DMS79 treated with DMSO at 0.1 percent for 48 hours (cell line): ENCODE data around the gene STK24.

Experiments used
- DNase-seq: peaks from one replicate; lab custom pipeline; 2025; lab: John Stamatoyannopoulos, UW

Gene STK24

GRCh38 chr13:98509271-98510155 is 67.4 kb downstream of the STK24 start:
- DNase-seq: no peak

- DNase-seq: no peak
These were observed 68.2 kb downstream of the STK24 start for GRCh38 chr13:98508685-98509084.

- no peak for DNase-seq
These were observed 68.6 kb downstream of the STK24 start for GRCh38 chr13:98508280-98508679.

DNA sequence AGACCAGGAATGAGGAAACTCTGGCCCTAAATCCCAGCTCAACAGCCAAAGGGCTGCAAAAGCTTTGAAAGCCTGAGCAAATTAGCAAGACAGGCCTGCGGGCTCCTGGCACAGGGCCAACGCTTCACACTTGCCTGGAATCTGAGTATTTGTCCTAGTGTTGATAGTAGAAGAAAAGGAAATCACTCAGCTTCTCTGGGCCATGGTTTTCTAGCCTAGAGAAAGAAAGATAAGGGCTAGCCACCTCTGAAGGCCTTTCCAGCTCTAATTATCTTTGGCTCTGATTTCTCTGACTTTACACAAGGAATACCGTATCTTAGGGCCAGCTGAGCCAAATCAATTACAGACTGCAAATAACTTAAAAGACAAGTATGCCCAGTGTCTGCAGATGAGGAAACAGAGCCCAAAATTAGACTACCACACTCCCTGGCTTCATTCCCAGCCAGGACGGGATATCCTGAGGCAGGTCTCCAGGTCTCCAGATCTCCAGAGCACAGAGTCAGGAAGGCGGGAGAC is 69.6 kb downstream of the STK24 start:
- peak; percentile 96 for DNase-seq

DNA sequence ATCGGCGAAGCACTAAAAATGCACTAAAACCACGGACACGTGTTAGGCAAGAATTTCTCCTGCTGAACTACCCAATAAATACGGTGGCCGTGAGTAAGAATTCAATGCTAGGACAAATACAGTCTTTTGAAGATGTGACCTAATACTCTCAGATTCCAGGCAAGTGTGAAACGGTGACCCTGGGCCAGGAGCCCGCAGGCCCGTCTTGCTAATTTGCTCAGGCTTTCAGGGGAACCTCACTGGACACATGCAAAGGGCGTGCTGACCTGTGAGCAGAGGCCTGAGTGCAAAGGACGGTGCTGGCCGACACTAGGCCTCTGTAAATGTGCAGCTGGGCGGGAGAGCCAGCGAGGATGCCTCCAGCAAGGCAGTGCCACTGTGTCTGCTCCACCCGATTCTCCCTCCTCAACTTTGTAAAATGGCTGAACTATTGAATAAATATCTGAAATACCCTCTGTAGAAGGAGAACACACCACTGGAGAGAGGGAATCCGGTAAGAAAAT is 70.1 kb downstream of the STK24 start:
- no peak for DNase-seq

DNA sequence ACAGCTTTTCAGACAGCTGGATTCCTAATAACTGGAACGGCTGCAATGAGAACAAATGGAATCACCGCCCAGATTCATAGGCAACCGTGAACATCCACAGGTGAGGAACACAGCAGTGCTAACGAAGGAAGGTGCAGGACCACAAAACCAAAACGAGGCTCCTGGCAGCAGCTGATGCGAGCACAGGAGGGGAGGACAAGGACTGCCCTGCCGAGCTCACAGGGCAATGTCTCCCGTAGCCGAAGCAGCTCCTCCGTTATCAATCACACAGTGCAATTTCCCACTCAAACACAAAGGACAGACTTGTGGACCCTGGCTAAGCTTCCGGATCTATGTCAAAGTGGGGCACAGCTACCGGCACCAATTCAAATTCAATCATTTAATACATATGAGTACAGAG is 70.6 kb downstream of the STK24 start:
- no peak for DNase-seq

DNA sequence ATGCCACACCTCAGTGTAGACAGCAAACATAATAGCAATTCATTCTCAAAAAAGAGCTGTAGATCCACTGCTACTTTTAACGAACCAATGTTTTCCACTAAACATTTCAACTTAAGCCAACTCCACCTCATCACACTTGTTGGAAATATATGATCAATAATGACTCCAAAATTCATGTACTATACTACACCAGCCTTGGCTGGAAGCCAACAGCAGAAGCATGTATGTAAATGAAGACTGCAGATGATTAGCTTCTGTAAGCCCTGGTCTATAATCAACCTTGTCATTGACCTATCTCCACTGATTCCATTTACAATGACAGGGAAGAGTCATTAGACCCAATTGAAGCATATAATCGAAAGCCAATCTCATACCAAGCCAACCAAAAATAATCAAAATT is 71.7 kb downstream of the STK24 start:
- DNase-seq: no peak

GRCh38 chr13:98504371-98504963 is 72.4 kb downstream of the STK24 start:
- no peak for DNase-seq

GRCh38 chr13:98504029-98504351 is 72.9 kb downstream of the STK24 start:
- no peak for DNase-seq

GRCh38 chr13:98503175-98504028 is 73.5 kb downstream of the STK24 start:
- DNase-seq: no peak

- DNase-seq: no peak
These were observed 75.9 kb downstream of the STK24 start for GRCh38 chr13:98500963-98501421.

DNA sequence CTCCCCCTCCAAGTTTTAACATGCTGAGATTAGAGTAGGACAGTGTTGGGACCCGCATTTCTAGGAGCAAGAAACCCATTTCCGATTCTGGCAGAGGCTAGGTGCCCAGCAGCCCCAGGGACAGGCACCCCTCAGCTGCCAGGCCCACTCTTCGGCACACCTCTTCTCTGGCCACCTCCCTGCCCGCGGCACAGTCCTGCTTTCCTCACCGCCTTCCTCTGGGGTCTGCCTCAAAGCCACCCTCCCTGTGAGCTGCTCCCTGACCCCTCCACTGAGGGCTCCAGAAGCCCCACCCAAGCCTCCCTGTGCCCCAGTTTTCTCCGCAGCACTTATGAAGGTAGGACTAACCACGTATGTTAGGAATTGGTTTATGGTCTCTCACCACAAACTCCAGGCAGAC is 79.9 kb downstream of the STK24 start:
- no peak for DNase-seq

- no peak for DNase-seq
These were observed 80.5 kb downstream of the STK24 start for GRCh38 chr13:98496479-98496791.

DNA sequence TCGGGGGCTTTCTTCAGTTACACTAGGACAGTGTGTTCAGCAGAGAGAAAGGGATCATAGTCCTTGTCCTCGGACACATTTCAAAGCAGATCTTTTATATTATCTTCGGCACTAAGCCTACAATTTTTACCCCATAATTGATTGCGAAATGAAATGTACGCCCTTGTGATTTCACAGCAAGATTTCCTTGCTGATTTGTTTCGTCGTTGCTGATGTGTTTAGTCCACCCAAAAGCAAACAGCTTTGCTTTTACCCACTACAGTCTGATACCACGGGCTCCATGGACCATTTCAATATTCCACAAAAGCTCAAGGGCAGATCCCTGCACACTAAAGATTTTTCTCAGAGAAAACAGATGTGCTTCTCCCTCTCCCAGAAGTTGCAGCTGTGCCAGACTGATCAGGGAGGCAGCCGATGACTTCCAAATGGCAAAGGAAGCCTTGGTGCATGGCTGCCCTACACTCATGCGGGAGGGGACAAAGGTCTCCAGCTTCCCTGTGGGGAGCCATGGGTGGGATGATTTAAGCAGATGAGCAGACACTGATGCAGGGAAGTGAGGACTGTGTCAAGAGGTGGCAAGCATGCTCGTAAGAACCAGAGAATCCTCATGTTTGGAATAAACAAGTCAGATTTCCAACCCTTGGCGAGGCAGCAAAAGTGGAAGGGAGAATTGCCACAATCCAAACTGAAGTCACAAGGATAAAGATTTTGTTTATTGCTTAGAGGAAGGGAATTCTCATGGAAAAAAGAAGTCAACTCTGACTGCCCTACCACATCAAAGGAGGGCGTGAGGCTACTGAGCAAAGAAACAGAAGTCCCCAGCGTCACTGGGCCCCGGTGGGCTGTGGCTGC is 81.1 kb downstream of the STK24 start:
- no peak for DNase-seq

DNA sequence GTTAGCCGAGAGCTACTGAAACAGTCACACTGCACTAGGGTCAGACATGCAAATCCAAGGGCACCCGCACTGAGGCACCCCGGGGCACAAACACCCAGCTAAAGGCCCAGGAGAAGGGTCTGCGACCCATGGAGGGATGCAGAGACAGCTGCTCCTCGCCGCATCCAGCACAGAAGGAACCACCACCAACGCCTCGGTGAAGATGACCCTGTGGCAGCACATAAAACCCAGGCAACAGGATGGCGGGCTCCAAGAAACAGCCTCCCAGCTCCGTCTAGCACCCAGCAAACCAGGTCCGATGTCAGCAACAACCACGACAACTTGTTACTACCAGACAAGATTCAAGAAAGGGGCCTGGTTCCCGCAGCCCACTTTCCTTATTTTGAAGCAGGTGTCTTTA is 82.1 kb downstream of the STK24 start:
- no peak for DNase-seq

GRCh38 chr13:98493042-98493712 is 83.7 kb downstream of the STK24 start:
- no peak for DNase-seq

- DNase-seq: no peak
These were observed 84.4 kb downstream of the STK24 start for GRCh38 chr13:98492335-98493041.

- DNase-seq: no peak
These were observed 86.0 kb downstream of the STK24 start for GRCh38 chr13:98490866-98491265.

GRCh38 chr13:98490195-98490836 is 86.6 kb downstream of the STK24 start:
- DNase-seq: no peak
